CD8-positive, alpha-beta memory T cell (primary cell): ENCODE data around the gene PHOSPHO2. TPM values are rescaled to one million over a fixed set of nuclear protein-coding genes. Genes with fewer than 3 reads are reported as not detected.

Source experiments
- CTCF ChIA-PET: fragments of 350-600 bp; sonication (Branson Sonifier 250); formaldehyde crosslinking; loops from one replicate; lab custom pipeline; 2021; ENCODE audit warnings: antibody characterized with exemption; lab: Charles Lee
- POLR2A ChIA-PET: fragments of 350-600 bp; sonication (Branson Sonifier 250); formaldehyde crosslinking; loops from one replicate; lab custom pipeline; 2021; ENCODE audit warnings: antibody characterized with exemption; lab: Charles Lee
- DNase-seq, 5 donors: peaks; one replicate each; pipeline versions ENCODE4 v3.0.0 to v3.0.0-alpha.2; 2020 to 2022; ENCODE audit warnings: mixed read lengths in 1 of 5
- H3K27ac ChIP-seq: one replicate; pipeline ENCODE4 v1.7.0; 2013; ENCODE audit warnings: low read depth, mild to moderate bottlenecking, low read length, moderate library complexity
- H3K27me3 ChIP-seq: 2 replicates; pipeline ENCODE4 v1.7.0; 2013; ENCODE audit warnings: low read length, mild to moderate bottlenecking; ENCODE audit not compliant: insufficient read depth, poor library complexity, severe bottlenecking
- H3K36me3 ChIP-seq: 2 replicates; pipeline ENCODE4 v1.7.0; 2013; ENCODE audit warnings: mild to moderate bottlenecking, low read length, moderate library complexity; ENCODE audit not compliant: insufficient read depth
- H3K4me1 ChIP-seq: 2 replicates; pipeline ENCODE4 v1.7.0; 2013; ENCODE audit warnings: mild to moderate bottlenecking, low read length, moderate library complexity; ENCODE audit not compliant: insufficient read depth
- H3K4me3 ChIP-seq: 2 replicates; pipeline ENCODE4 v1.7.0; 2013; ENCODE audit warnings: mild to moderate bottlenecking, low read length
- H3K9me3 ChIP-seq: 2 replicates; pipeline ENCODE4 v1.7.0; 2013; ENCODE audit warnings: mild to moderate bottlenecking, low read length
- H3K27ac Mint-ChIP-seq, 8 donors: one replicate each; pipeline ENCODE4 v1.8.0; 2020 to 2021; ENCODE audit warnings: mixed read lengths in 8 of 8, mild to moderate bottlenecking in 6 of 8, inconsistent platforms in 3 of 8, moderate library complexity in 3 of 8
- H3K27me3 Mint-ChIP-seq, 2 donors: one replicate each; pipeline ENCODE4 v1.8.0; 2020 to 2021; ENCODE audit warnings: mixed read lengths in 2 of 2, mild to moderate bottlenecking in 1 of 2, moderate library complexity in 1 of 2
- H3K36me3 Mint-ChIP-seq, 3 donors: one replicate each; pipeline ENCODE4 v1.8.0; 2020 to 2021; ENCODE audit warnings: mixed read lengths in 3 of 3, inconsistent platforms in 1 of 3, mild to moderate bottlenecking in 1 of 3
- H3K4me1 Mint-ChIP-seq, 3 donors: one replicate each; pipeline ENCODE4 v1.8.0; 2020 to 2021; ENCODE audit warnings: mixed read lengths in 3 of 3, inconsistent platforms in 1 of 3, mild to moderate bottlenecking in 1 of 3
- H3K4me3 Mint-ChIP-seq, 7 donors: one replicate each; pipeline ENCODE4 v1.8.0; 2020 to 2021; ENCODE audit warnings: mixed read lengths in 7 of 7, mild to moderate bottlenecking in 6 of 7, moderate library complexity in 4 of 7, inconsistent platforms in 2 of 7
- H3K9me3 Mint-ChIP-seq, 5 donors: one replicate each; pipeline ENCODE4 v1.8.0; 2020 to 2022; ENCODE audit warnings: mixed read lengths in 5 of 5, mild to moderate bottlenecking in 3 of 5, moderate library complexity in 2 of 5, inconsistent platforms in 1 of 5
- polyA plus RNA-seq: library from polyadenylated mRNA; unstranded; fragments of 300-500 nt; fragmentation: Illumina TruSeq; gene quantifications from one replicate; pipeline ENCODE4 v1.2.3, GENCODE V29; 2021
- total RNA-seq, 2 experiments: library from RNA; stranded (reverse); gene quantifications; one replicate each; pipeline ENCODE4 v1.2.3, GENCODE V29; 2021

Gene PHOSPHO2
- total and polyA plus RNA-seq, 3 experiments from 2014 or later = 4.5 to 6.3 (median 4.9) TPM

GRCh38 chr2:169713331-169713730, 19.1 kb downstream of the PHOSPHO2 start:
- Mint-ChIP-seq H3K9me3 (no peaks in the 10 kb centered on the region), H3K4me1 (no peaks in the 10 kb centered on the region), H3K27ac (no peak overlapping the region), H3K27me3 (no peaks in the 10 kb centered on the region), H3K4me3 (no peak overlapping the region), H3K36me3 (peaks cover 0 to 6% (median 0%) of the 10 kb centered on the region in 3 donors)
- ChIA-PET POLR2A (no interaction called here), CTCF (no interaction called here)
- Histone ChIP-seq H3K4me3 (no peak overlapping the region), H3K4me1 (no peaks in the 10 kb centered on the region), H3K9me3 (no peaks in the 10 kb centered on the region), H3K27me3 (no peaks in the 10 kb centered on the region), H3K36me3 (no peaks in the 10 kb centered on the region), H3K27ac (no peak overlapping the region)
- DNase-seq = no peak

GRCh38 chr2:169714699-169715098, 20.4 kb downstream of the PHOSPHO2 start:
- Mint-ChIP-seq H3K36me3 (peaks cover 0 to 5% (median 0%) of the 10 kb centered on the region in 3 donors), H3K27me3 (no peaks in the 10 kb centered on the region), H3K27ac (no peak overlapping the region), H3K4me1 (peaks cover 0 to 3% (median 0%) of the 10 kb centered on the region in 3 donors), H3K9me3 (no peaks in the 10 kb centered on the region), H3K4me3 (no peak overlapping the region)
- CTCF ChIA-PET = interaction anchor here (1.6 kb wide), 1 partner anchor 54 kb away, joined by 4 read pairs; no protein-coding TSS in a partner anchor
- H3K27ac ChIP-seq = no peak overlapping the region
- no peaks in the 10 kb centered on the region for H3K36me3 ChIP-seq
- no peak for DNase-seq
- H3K27me3 ChIP-seq = no peaks in the 10 kb centered on the region
- H3K4me3 ChIP-seq = no peak overlapping the region
- no peaks in the 10 kb centered on the region for H3K4me1 ChIP-seq
- POLR2A ChIA-PET = no interaction called here
- no peaks in the 10 kb centered on the region for H3K9me3 ChIP-seq

DNA sequence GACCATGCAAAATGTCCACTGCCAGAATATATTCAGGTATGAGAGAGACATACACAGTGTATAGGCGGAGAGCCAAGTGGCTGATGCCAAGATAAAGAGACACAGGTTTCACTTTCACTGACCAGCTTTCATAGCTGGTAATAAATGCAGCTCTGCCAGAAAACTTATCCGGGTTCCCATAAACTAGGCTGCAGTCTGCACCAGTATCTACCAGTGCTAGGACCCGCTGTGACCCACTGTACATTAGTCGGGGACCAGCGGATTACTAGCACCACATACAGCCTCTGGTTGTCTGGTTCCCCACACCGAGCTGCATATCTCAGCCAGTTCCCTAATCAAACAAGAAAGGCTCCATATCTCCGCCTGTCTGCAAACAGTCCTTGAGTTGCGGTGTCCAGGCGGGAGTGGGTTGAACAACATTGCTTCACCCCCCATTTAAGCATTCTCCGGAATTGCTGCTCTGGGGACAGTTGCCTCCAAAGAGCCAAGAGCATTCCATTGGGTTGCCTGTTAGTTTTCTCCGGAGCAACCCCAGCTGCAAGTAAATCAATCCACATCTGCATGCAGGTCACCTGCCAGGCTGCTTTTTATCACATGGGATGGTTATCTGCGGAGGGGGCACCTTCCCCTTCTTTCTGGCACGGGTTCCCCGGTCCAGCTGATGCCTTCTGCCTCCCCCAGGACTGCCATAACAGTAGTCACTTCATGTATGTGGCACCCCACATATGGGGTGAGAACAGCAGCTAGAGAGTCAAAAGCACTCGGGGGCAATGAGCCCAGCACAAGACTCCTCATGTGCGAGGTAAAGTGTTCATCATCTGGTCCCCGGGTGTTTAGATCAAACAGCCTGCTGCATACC, 21.3 kb downstream of the PHOSPHO2 start:
- DNase-seq = no peak
- ChIA-PET POLR2A (no interaction called here), CTCF (interaction anchor here (1.6 kb wide), 1 partner anchor 54 kb away, joined by 4 read pairs; no protein-coding TSS in a partner anchor)
- H3K27ac Mint-ChIP-seq = peak overlapping the region in 1 of 8 donors; percentile 35
- H3K4me1 Mint-ChIP-seq = peaks cover 0 to 3% (median 0%) of the 10 kb centered on the region in 3 donors
- no peaks in the 10 kb centered on the region for H3K27me3 Mint-ChIP-seq
- peak overlapping the region in 1 of 7 donors; percentile 73 for H3K4me3 Mint-ChIP-seq
- Histone ChIP-seq H3K27me3 (no peaks in the 10 kb centered on the region), H3K27ac (no peak overlapping the region), H3K36me3 (no peaks in the 10 kb centered on the region), H3K4me3 (no peak overlapping the region), H3K9me3 (no peaks in the 10 kb centered on the region), H3K4me1 (no peaks in the 10 kb centered on the region)
- peaks cover 0 to 4% (median 0%) of the 10 kb centered on the region in 3 donors for H3K36me3 Mint-ChIP-seq
- no peaks in the 10 kb centered on the region for H3K9me3 Mint-ChIP-seq

DNA sequence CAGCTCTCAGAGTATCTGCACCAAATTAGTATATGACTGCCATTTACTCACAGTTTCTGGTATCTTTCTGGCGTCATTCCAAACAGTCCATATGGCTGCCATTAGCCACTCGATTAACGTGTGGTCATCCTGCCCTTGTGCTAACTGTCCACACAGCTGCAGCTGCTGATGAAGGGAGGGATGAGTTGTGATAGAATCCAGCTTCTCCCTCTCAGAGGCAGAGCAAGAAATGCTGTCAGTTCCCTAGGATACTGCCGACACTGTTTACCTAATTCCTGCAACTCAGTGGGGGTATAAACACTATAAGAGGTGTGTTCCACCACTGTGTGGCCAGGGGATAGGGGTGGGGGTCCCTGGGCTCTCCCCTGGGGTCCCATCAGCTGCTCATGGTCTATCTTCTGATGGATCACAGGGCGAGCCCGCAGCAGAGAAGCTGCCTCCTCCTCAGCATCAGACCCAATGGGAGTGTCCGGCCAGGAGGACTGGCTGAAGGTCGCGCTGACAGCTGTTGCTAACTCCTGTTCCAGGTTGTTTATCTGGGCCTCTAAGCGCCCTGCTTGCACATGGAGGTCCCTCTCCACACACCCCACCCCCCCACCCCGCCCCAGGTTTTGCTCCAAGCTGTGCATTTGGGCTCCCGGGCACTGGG, 22.1 kb downstream of the PHOSPHO2 start:
- Histone ChIP-seq H3K4me3 (no peak overlapping the region), H3K4me1 (no peaks in the 10 kb centered on the region), H3K27ac (no peak overlapping the region), H3K36me3 (no peaks in the 10 kb centered on the region), H3K9me3 (no peaks in the 10 kb centered on the region), H3K27me3 (no peaks in the 10 kb centered on the region)
- ChIA-PET CTCF (no interaction called here), POLR2A (no interaction called here)
- peaks cover 0 to 4% (median 0%) of the 10 kb centered on the region in 3 donors for H3K36me3 Mint-ChIP-seq
- H3K4me3 Mint-ChIP-seq = no peak overlapping the region
- H3K27ac Mint-ChIP-seq = no peak overlapping the region
- DNase-seq = no peak
- peaks cover 0 to 3% (median 0%) of the 10 kb centered on the region in 3 donors for H3K4me1 Mint-ChIP-seq
- no peaks in the 10 kb centered on the region for H3K9me3 Mint-ChIP-seq
- no peaks in the 10 kb centered on the region for H3K27me3 Mint-ChIP-seq

DNA sequence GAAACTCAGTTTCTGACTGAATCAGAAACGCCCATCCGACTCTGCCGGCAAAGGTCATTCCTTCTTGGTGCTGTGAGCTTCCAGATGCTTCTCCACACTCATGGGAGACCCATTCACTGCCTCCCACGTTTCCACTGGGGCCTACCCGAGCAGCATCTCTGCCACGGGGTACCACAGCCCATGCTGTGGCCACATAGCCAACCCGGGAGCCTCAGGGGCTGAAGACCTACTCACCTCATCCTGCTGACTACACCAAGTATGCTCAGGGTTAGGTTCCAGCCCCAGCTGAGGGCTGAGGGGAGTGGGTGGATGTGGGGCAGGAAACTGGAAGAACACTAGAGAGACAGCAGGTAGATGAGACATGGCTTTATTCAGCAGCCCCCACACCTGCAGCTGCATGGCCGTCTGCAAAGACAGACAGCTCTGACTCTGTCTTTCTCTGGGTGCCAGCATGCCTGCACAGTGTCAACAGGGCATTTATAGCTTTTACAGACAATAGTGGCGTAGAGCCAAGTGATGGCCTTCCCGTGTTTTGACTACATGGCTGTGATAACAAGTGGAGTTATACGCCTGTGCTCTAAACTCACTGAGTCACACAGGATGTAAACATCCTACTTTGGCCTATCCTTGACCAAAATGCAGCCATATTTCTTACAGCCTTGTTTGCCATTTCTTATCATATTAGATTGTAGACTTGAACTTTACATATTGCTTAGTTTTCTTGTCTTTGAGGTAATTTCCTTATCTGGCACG, 22.8 kb downstream of the PHOSPHO2 start:
- no peaks in the 10 kb centered on the region for H3K36me3 Mint-ChIP-seq
- no peak overlapping the region for H3K27ac ChIP-seq
- peaks cover 0 to 3% (median 0%) of the 10 kb centered on the region in 3 donors for H3K4me1 Mint-ChIP-seq
- H3K27ac Mint-ChIP-seq = peak overlapping the region in 1 of 8 donors; percentile 29
- ChIA-PET CTCF (no interaction called here), POLR2A (no interaction called here)
- H3K27me3 ChIP-seq = no peaks in the 10 kb centered on the region
- no peak for DNase-seq
- H3K4me1 ChIP-seq = no peaks in the 10 kb centered on the region
- H3K9me3 Mint-ChIP-seq = no peaks in the 10 kb centered on the region
- no peak overlapping the region for H3K4me3 Mint-ChIP-seq
- H3K9me3 ChIP-seq = no peaks in the 10 kb centered on the region
- no peaks in the 10 kb centered on the region for H3K36me3 ChIP-seq
- no peak overlapping the region for H3K4me3 ChIP-seq
- peaks cover 0 to 1% of the 10 kb centered on the region in 2 donors for H3K27me3 Mint-ChIP-seq

- Mint-ChIP-seq H3K4me1 (peaks cover 0 to 3% (median 0%) of the 10 kb centered on the region in 3 donors), H3K27me3 (peaks cover 0 to 1% of the 10 kb centered on the region in 2 donors), H3K27ac (peak overlapping the region in 2 of 8 donors; percentile 1 to 29), H3K4me3 (no peak overlapping the region), H3K9me3 (no peaks in the 10 kb centered on the region), H3K36me3 (no peaks in the 10 kb centered on the region)
- ChIA-PET POLR2A (no interaction called here), CTCF (no interaction called here)
- Histone ChIP-seq H3K9me3 (no peaks in the 10 kb centered on the region), H3K4me3 (no peak overlapping the region), H3K36me3 (no peaks in the 10 kb centered on the region), H3K27me3 (no peaks in the 10 kb centered on the region), H3K4me1 (no peaks in the 10 kb centered on the region), H3K27ac (no peak overlapping the region)
- DNase-seq = no peak
These were observed 23.4 kb downstream of the PHOSPHO2 start for GRCh38 chr2:169717691-169718063.

DNA sequence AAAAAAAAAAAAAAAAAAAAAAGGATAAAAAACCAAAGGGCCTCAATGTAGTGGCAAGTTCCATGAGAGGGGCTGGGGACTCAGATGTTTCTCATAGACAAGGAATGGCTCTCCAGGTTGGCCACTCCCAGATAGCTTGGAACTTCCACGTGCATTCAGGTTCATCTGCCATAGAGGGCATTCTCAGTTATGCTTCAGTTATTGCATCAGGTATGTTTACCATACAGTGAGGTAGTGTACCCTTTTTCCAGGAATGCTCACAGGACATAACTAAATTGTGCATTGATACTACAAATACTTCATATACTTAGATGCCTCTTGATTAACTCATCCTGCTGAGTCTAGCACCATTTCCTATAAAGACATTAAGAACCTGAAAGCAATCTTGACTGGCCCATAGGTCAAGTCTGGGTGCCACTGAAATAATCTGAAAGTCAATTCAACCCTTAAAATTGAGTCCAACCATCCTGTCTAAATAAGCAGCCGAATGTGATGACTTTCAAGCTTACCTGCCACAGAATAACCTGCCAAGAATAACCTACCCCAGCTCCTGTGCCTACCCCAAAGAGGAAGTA, 24.7 kb downstream of the PHOSPHO2 start:
- no peak overlapping the region for H3K27ac ChIP-seq
- Mint-ChIP-seq H3K4me1 (peaks cover 0 to 3% (median 0%) of the 10 kb centered on the region in 3 donors), H3K36me3 (no peaks in the 10 kb centered on the region), H3K27me3 (peaks cover 0 to 1% of the 10 kb centered on the region in 2 donors), H3K9me3 (no peaks in the 10 kb centered on the region), H3K27ac (peak overlapping the region in 2 of 8 donors; percentile 4 to 10), H3K4me3 (no peak overlapping the region)
- no peaks in the 10 kb centered on the region for H3K36me3 ChIP-seq
- POLR2A ChIA-PET = no interaction called here
- no peaks in the 10 kb centered on the region for H3K4me1 ChIP-seq
- CTCF ChIA-PET = no interaction called here
- no peaks in the 10 kb centered on the region for H3K9me3 ChIP-seq
- DNase-seq = no peak
- no peaks in the 10 kb centered on the region for H3K27me3 ChIP-seq
- H3K4me3 ChIP-seq = no peak overlapping the region
